Panc1 (cell line): ENCODE measurements around the gene TRPV6. TPM values are rescaled to one million over a fixed set of nuclear protein-coding genes. Genes with fewer than 3 reads are reported as not detected.

Experiments
- ATAC-seq: fragments of 200-7000 bp; cut with Tn5 transposase; 2 replicates; pipeline ENCODE4 v1.9.1; 2020; ENCODE audit warnings: mild to moderate bottlenecking, moderate library complexity
- BruUV-seq: library from RNA; stranded (reverse); fragments of 400-500 nt; replicated peaks from 2 replicates; lab custom pipeline; 2021; lab: Mats Ljungman, UMichigan
- CTCF ChIA-PET: fragments of 300-600 bp; sonication (Branson Sonifier 250); formaldehyde crosslinking; loops from one replicate; lab custom pipeline; 2022; ENCODE audit warnings: antibody characterized with exemption; lab: Charles Lee
- POLR2A ChIA-PET: fragments of 300-600 bp; sonication (Branson Sonifier 250); formaldehyde crosslinking; loops from one replicate; lab custom pipeline; 2022; ENCODE audit warnings: antibody characterized with exemption; lab: Charles Lee
- DNase-seq: peaks from one replicate; pipeline ENCODE4 v3.0.0-alpha.2; 2010; ENCODE audit warnings: low read depth, low spot score
- H3K27ac ChIP-seq: 2 replicates; pipeline ENCODE4 v1.5.1; 2011; ENCODE audit warnings: mild to moderate bottlenecking, low read length, inconsistent platforms
- H3K27me3 ChIP-seq: fragments of 200-500 bp; sonication (Bioruptor generic); 2 replicates; pipeline ENCODE4 v1.6.0; 2014; ENCODE audit warnings: low read length, inconsistent platforms; ENCODE audit not compliant: control insufficient read depth, insufficient read depth
- H3K36me3 ChIP-seq: fragments of 200-500 bp; sonication (Bioruptor generic); 2 replicates; pipeline ENCODE4 v1.5.1; 2014; ENCODE audit warnings: inconsistent platforms, mild to moderate bottlenecking, low read length, moderate library complexity; ENCODE audit not compliant: control insufficient read depth, insufficient read depth
- H3K4me1 ChIP-seq: 2 replicates; pipeline ENCODE4 v1.5.1; 2011; ENCODE audit warnings: inconsistent platforms, mild to moderate bottlenecking, low read length, moderate library complexity; ENCODE audit not compliant: control insufficient read depth, insufficient read depth
- H3K4me3 ChIP-seq, 2 experiments: 2 replicates each; pipeline ENCODE4 v1.5.1; 2011 to 2012; ENCODE audit warnings: low read depth in 2 of 2, low read length in 2 of 2, mild to moderate bottlenecking in 2 of 2, inconsistent platforms in 1 of 2, moderate library complexity in 1 of 2
- H3K9me3 ChIP-seq: fragments of 200-500 bp; sonication (Bioruptor generic); 2 replicates; pipeline ENCODE4 v1.5.1; 2014; ENCODE audit warnings: low read depth, mild to moderate bottlenecking, inconsistent platforms, low read length, moderate library complexity; ENCODE audit not compliant: control insufficient read depth, insufficient read depth
- POLR2AphosphoS5 ChIP-seq: IDR thresholded peaks from 2 replicates; pipeline ENCODE4 v1.6.1; 2012; ENCODE audit warnings: mild to moderate bottlenecking, low read depth, low read length, moderate library complexity
- SIN3A ChIP-seq: IDR thresholded peaks from 2 replicates; pipeline ENCODE4 v1.6.1; 2012; ENCODE audit warnings: low read depth, mild to moderate bottlenecking, low read length, moderate library complexity, borderline replicate concordance; ENCODE audit not compliant: insufficient read depth
- TCF7L2 ChIP-seq: IDR thresholded peaks from 2 replicates; pipeline ENCODE4 v1.6.1; 2011; ENCODE audit warnings: mild to moderate bottlenecking, low read depth, low read length, inconsistent platforms
- in situ Hi-C: cut with HindIII; loops from 2 replicates; pipeline ENCODE4 v1.10.0; 2016; ENCODE audit warnings: low sequenced_read_pairs, low pct_unique_long_range_greater_than_20kb
- intact Hi-C: fragments of 100-400 bp; cut with micrococcal nuclease; formaldehyde crosslinking; loops from one replicate; pipeline ENCODE4 v1.10.0; 2022; ENCODE audit not compliant: unreplicated experiment
- total RNA-seq: library from RNA; stranded (reverse); gene quantifications from one replicate; pipeline ENCODE4 v1.2.1, GENCODE V29; 2021; ENCODE audit not compliant: unreplicated experiment
- TF ChIP-seq, protein P1 (sequence below): fragments of 450-650 bp; IDR thresholded peaks from 2 replicates; pipeline ENCODE4 v1.5.1; 2017; ENCODE audit warnings: mild to moderate bottlenecking
- TF ChIP-seq, protein P2 (sequence below), 2 experiments: IDR thresholded peaks; 2 replicates each; pipeline ENCODE4 v1.6.1; 2011 to 2012; ENCODE audit warnings: low read depth in 2 of 2, control low read depth in 1 of 2, low read length in 1 of 2, mild to moderate bottlenecking in 1 of 2, moderate library complexity in 1 of 2; ENCODE audit not compliant: insufficient read depth in 1 of 2

The TRPV6 gene
- total RNA-seq, 1 experiment from 2014 or later: not detected

DNA sequence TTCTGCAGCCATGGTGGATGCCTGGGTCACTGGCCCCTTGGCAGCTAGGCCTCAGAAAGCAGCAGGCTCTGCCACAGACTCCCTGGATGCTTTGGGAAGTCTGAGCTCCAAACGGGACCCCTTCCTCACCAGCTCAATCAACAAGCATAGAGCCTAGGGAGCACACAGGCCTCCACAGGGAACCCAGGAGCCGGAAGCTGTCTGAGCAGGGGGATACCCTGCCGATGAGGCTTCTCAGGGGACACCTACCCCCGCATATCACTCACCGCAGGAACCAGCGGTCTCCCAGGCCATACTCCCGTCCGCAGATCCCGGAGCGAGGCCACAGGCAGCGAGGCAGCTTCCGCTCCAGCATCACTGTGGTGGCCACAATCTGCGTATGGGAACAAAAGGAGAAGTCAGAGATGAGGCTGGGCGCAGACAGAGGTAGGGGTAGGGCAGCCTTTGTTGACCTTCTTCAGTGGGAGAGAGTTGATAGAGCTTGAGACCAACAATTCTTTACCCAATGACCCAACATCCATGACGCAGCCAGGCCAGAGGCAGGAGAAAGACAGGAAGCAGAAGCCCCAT, 13.4 kb downstream of the TRPV6 start:
- Histone ChIP-seq H3K9me3 (no peaks in the 10 kb centered on the region), H3K4me3 (no peak overlapping the region), H3K27ac (no peak overlapping the region), H3K27me3 (no peaks in the 10 kb centered on the region), H3K36me3 (no peaks in the 10 kb centered on the region), H3K4me1 (no peaks in the 10 kb centered on the region)
- BruUV-seq: no TSS peak
- TF ChIP-seq, protein P1, sequence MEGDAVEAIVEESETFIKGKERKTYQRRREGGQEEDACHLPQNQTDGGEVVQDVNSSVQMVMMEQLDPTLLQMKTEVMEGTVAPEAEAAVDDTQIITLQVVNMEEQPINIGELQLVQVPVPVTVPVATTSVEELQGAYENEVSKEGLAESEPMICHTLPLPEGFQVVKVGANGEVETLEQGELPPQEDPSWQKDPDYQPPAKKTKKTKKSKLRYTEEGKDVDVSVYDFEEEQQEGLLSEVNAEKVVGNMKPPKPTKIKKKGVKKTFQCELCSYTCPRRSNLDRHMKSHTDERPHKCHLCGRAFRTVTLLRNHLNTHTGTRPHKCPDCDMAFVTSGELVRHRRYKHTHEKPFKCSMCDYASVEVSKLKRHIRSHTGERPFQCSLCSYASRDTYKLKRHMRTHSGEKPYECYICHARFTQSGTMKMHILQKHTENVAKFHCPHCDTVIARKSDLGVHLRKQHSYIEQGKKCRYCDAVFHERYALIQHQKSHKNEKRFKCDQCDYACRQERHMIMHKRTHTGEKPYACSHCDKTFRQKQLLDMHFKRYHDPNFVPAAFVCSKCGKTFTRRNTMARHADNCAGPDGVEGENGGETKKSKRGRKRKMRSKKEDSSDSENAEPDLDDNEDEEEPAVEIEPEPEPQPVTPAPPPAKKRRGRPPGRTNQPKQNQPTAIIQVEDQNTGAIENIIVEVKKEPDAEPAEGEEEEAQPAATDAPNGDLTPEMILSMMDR: no peak
- TF ChIP-seq, protein P2, sequence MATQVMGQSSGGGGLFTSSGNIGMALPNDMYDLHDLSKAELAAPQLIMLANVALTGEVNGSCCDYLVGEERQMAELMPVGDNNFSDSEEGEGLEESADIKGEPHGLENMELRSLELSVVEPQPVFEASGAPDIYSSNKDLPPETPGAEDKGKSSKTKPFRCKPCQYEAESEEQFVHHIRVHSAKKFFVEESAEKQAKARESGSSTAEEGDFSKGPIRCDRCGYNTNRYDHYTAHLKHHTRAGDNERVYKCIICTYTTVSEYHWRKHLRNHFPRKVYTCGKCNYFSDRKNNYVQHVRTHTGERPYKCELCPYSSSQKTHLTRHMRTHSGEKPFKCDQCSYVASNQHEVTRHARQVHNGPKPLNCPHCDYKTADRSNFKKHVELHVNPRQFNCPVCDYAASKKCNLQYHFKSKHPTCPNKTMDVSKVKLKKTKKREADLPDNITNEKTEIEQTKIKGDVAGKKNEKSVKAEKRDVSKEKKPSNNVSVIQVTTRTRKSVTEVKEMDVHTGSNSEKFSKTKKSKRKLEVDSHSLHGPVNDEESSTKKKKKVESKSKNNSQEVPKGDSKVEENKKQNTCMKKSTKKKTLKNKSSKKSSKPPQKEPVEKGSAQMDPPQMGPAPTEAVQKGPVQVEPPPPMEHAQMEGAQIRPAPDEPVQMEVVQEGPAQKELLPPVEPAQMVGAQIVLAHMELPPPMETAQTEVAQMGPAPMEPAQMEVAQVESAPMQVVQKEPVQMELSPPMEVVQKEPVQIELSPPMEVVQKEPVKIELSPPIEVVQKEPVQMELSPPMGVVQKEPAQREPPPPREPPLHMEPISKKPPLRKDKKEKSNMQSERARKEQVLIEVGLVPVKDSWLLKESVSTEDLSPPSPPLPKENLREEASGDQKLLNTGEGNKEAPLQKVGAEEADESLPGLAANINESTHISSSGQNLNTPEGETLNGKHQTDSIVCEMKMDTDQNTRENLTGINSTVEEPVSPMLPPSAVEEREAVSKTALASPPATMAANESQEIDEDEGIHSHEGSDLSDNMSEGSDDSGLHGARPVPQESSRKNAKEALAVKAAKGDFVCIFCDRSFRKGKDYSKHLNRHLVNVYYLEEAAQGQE (IDR thresholded peaks at IDR 0.05; ENCODE audit: insufficient read depth in 1 of 2, low read depth in 2 of 2, low read length in 1 of 2): no peak
- TF ChIP-seq TCF7L2 (no peak), POLR2AphosphoS5 (no peak)
- ATAC-seq: no peak
- ChIA-PET POLR2A (no interaction called here), CTCF (interaction anchor here (0.5 kb wide), 1 partner anchor 61 kb away, joined by 3 read pairs; no protein-coding TSS in a partner anchor)
- intact Hi-C loops: no loop called here
- DNase-seq: no peak
- in situ Hi-C loops: no loop called here

DNA sequence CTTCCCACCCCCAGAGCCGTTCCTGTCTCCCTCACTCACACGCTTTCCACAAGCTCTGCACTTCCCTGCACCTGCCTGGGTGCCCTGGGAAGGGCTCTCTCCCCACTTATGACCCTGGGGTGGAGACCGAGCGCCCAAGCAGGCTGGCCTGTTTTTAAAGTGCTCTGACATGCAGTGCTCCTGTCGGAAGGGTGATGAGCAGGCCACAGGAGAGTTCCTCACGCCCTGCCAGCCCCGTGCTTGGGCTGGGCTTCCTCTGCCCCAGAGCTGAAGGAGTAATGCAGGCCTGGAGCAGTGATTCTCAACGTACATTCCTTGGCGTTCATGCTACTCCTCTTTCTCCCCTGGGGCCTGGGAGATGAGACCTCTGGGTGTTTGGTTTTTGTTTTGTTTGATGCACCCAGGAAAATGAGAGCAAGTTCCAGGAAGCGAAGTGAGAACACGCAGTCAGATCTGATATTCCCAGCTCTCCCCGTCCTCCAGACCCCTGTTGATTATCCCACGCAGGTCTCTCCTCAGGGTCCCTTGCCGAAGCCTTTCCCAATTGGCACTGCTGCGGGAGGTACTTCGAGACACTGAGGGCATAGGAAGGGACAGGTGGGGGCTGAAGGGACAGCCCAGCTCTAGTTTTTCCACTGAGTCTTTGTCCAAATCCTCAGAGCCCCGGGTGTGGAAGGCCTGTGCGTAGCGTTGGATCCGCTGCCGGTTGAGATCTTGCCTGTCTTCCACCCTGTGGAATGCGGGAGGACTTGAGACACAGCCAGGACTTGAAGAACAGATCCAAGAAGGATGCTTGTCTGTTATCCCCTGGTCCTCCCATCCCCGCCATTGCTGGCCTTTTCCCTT, 14.1 kb downstream of the TRPV6 start:
- Histone ChIP-seq H3K9me3 (no peaks in the 10 kb centered on the region), H3K36me3 (no peaks in the 10 kb centered on the region), H3K27ac (no peak overlapping the region), H3K4me1 (no peaks in the 10 kb centered on the region), H3K27me3 (no peaks in the 10 kb centered on the region; the same call in 1 of the 2 replicates), H3K4me3 (no peak overlapping the region)
- CTCF ChIA-PET: interaction anchor here (0.5 to 0.6 kb wide), 2 partner anchors 60 to 543 kb away, joined by 3 read pairs; no protein-coding TSS in a partner anchor
- DNase-seq (no peak), ATAC-seq (no peak)
- POLR2A ChIA-PET: no interaction called here
- TF ChIP-seq TCF7L2 (no peak), POLR2AphosphoS5 (no peak), SIN3A (no peak)
- TF ChIP-seq, protein P2 (IDR thresholded peaks at IDR 0.05; ENCODE audit: insufficient read depth in 1 of 2, low read depth in 2 of 2, low read length in 1 of 2): no peak
- TF ChIP-seq, protein P1: no peak
- intact Hi-C loops: no loop called here
- in situ Hi-C loops: no loop called here
- BruUV-seq: no TSS peak
